Measurements from ENCODE around the gene ACVR2A. TPM values are rescaled to one million over a fixed set of nuclear protein-coding genes. Genes with fewer than 3 reads are reported as not detected.

ACVR2A gene
- total RNA-seq, 4 donors from 2014 or later = 21.1 to 32.4 (median 22.6) TPM

- no peak for TF ChIP-seq CTCF (IDR thresholded peaks at IDR 0.05; ENCODE audit: low read depth)
These were observed 1.7 kb downstream of the ACVR2A start for GRCh38 chr2:147846412-147847081.

- TF ChIP-seq CTCF (IDR thresholded peaks at IDR 0.05; ENCODE audit: low read depth) = no peak
These were observed 3.0 kb downstream of the ACVR2A start for GRCh38 chr2:147847746-147848391.

- no peak for TF ChIP-seq CTCF (IDR thresholded peaks at IDR 0.05; ENCODE audit: low read depth)
These were observed 6.0 kb downstream of the ACVR2A start for GRCh38 chr2:147850838-147851237.

- TF ChIP-seq CTCF (IDR thresholded peaks at IDR 0.05; ENCODE audit: low read depth) = no peak
These were observed 6.6 kb downstream of the ACVR2A start for GRCh38 chr2:147851244-147851930.

GRCh38 chr2:147854557-147855134 lies 9.8 kb downstream of the ACVR2A start:
- TF ChIP-seq CTCF (IDR thresholded peaks at IDR 0.05; ENCODE audit: low read depth) = no peak

GRCh38 chr2:147855316-147855715 lies 10.5 kb downstream of the ACVR2A start:
- TF ChIP-seq CTCF (IDR thresholded peaks at IDR 0.05; ENCODE audit: low read depth) = no peak

GRCh38 chr2:147855977-147856376 lies 11.1 kb downstream of the ACVR2A start:
- TF ChIP-seq CTCF (IDR thresholded peaks at IDR 0.05; ENCODE audit: low read depth) = no peak
